Neural progenitor cell (in vitro differentiated cells): Measurements from ENCODE around the gene PLEKHA6. TPM values are rescaled to one million over a fixed set of nuclear protein-coding genes. Genes with fewer than 3 reads are reported as not detected.

Source experiments
- DNase-seq: peaks from one replicate; pipeline ENCODE4 v3.0.0-alpha.2; 2016; ENCODE audit warnings: low spot score
- H2AFZ ChIP-seq: fragments of 200-600 bp; sonication (generic); replicated peaks from 2 replicates; pipeline ENCODE4 v1.6.1; 2016; ENCODE audit warnings: antibody characterized with exemption
- H3F3A ChIP-seq: fragments of 200-600 bp; sonication (generic); 2 replicates; pipeline ENCODE4 v1.6.1; 2016; ENCODE audit warnings: antibody characterized with exemption, low read depth
- H3K27ac ChIP-seq: fragments of 200-600 bp; sonication (generic); 2 replicates; pipeline ENCODE4 v1.5.1; 2016; ENCODE audit warnings: mild to moderate bottlenecking
- H3K27me3 ChIP-seq: fragments of 200-600 bp; sonication (generic); 2 replicates; pipeline ENCODE4 v1.6.1; 2016; ENCODE audit warnings: mild to moderate bottlenecking, moderate library complexity
- H3K36me3 ChIP-seq: fragments of 200-600 bp; sonication (generic); 2 replicates; pipeline ENCODE4 v1.5.1; 2016
- H3K4me1 ChIP-seq: fragments of 200-600 bp; sonication (generic); 2 replicates; pipeline ENCODE4 v1.6.1; 2016; ENCODE audit warnings: mixed run types
- H3K4me2 ChIP-seq: fragments of 200-600 bp; sonication (generic); 2 replicates; pipeline ENCODE4 v1.6.1; 2016
- H3K4me3 ChIP-seq: fragments of 200-600 bp; sonication (generic); 2 replicates; pipeline ENCODE4 v1.5.1; 2016
- H3K79me2 ChIP-seq: fragments of 200-600 bp; sonication (generic); 2 replicates; pipeline ENCODE4 v1.6.1; 2016; ENCODE audit warnings: low read depth
- H3K9ac ChIP-seq: fragments of 200-600 bp; sonication (generic); 2 replicates; pipeline ENCODE4 v1.6.1; 2016
- H3K9me3 ChIP-seq: fragments of 200-600 bp; sonication (generic); 2 replicates; pipeline ENCODE4 v1.5.1; 2016; ENCODE audit warnings: low read depth
- H4K20me1 ChIP-seq: fragments of 200-600 bp; sonication (generic); 2 replicates; pipeline ENCODE4 v1.6.1; 2016; ENCODE audit warnings: low read depth
- H3K27ac Mint-ChIP-seq: 3 replicates; pipeline ENCODE4 v1.8.0; 2021; ENCODE audit warnings: mixed read lengths
- H3K27me3 Mint-ChIP-seq: 2 replicates; pipeline ENCODE4 v1.8.0; 2022; ENCODE audit warnings: low read depth, mild to moderate bottlenecking, inconsistent platforms, moderate library complexity, mixed read lengths; ENCODE audit not compliant: insufficient read depth
- H3K36me3 Mint-ChIP-seq: 3 replicates; pipeline ENCODE4 v1.8.0; 2021; ENCODE audit warnings: mixed read lengths
- H3K4me1 Mint-ChIP-seq: 3 replicates; pipeline ENCODE4 v1.8.0; 2021; ENCODE audit warnings: mixed read lengths
- H3K4me3 Mint-ChIP-seq: 3 replicates; pipeline ENCODE4 v1.8.0; 2021; ENCODE audit warnings: mild to moderate bottlenecking, moderate library complexity, mixed read lengths
- H3K9me3 Mint-ChIP-seq: 3 replicates; pipeline ENCODE4 v1.8.0; 2020; ENCODE audit warnings: mixed read lengths
- EZH2 ChIP-seq: fragments of 200-600 bp; sonication (generic); IDR thresholded peaks from 2 replicates; pipeline ENCODE4 v1.6.1; 2017; ENCODE audit warnings: antibody characterized with exemption, mild to moderate bottlenecking, moderate library complexity
- EZH2phosphoT487 ChIP-seq: fragments of 200-600 bp; sonication (generic); IDR thresholded peaks from 2 replicates; pipeline ENCODE4 v1.6.1; 2017; ENCODE audit warnings: antibody characterized with exemption
- total RNA-seq: library from RNA; depleted of rRNA; stranded (reverse); fragments of >200 nt; gene quantifications from 2 replicates; pipeline ENCODE4 v1.2.3, GENCODE V29; 2015; ENCODE audit warnings: low replicate concordance
- TF ChIP-seq, protein P1 (sequence below): fragments of 200-600 bp; sonication (generic); IDR thresholded peaks from 2 replicates; pipeline ENCODE4 v1.5.1; 2017; ENCODE audit warnings: antibody characterized with exemption, mild to moderate bottlenecking

Gene PLEKHA6
- total RNA-seq, 1 donor from 2014 or later, result 0.58 TPM

DNA sequence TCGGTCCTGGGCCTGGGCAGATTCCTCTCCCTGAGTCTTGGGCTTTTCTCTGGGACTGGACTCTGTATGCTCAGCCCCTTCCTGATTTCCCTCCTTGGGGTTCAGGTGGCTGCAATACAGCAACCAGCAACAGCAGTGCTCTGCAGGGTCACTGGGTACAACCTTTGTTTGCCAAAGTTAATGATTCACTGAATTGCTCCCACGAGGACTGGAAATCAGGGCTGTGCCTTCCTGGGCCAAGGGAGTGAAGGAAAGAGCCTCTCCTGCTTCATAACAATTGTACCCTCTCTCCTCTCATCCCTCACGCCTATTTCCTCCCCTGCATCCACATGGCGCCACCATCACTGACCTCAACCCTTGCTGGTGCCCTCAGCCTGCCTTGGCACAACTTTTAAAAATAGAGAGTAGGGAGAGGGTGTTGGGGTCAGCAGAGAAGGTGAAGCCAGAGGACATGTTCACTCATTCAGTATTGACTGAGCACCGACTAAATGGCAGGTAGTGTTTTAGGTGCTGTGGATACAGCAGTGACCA is 93.2 kb downstream of the PLEKHA6 start:
- H3K27ac ChIP-seq, result no peak overlapping the region
- no peak overlapping the region for H3K27ac Mint-ChIP-seq

DNA sequence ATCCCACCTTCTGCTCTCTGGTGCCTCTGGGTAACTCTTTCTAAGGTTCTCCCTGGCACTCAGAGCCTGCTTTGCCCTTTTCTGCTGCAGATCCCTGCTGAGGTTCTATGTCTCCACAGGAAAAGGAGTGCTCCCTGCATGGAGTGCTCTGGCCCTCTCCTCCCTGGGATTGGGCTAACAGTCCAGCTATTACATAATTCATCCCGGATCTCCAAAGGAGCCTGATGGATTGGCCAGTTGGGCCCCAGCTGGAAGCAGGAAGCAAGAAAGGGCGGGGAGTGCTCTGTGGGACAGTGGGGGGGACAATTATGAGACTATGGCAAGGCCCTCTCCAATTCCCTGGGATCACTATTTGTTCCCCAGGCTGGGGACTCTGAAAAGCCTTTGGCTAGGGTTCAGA is 94.1 kb downstream of the PLEKHA6 start:
- Mint-ChIP-seq H3K4me1 (peaks cover 29% of the 10 kb centered on the region), H3K36me3 (peaks cover 27% of the 10 kb centered on the region), H3K27me3 (no peaks in the 10 kb centered on the region), H3K9me3 (no peaks in the 10 kb centered on the region), H3K27ac (no peak overlapping the region), H3K4me3 (no peak overlapping the region)
- H3K79me2 ChIP-seq, result no peaks in the 10 kb centered on the region
- no peaks in the 10 kb centered on the region for H4K20me1 ChIP-seq
- H3K27me3 ChIP-seq, result no peaks in the 10 kb centered on the region
- no peaks in the 10 kb centered on the region for H3K9me3 ChIP-seq
- H3K36me3 ChIP-seq, result no peaks in the 10 kb centered on the region
- no peak overlapping the region for H3K4me3 ChIP-seq
- no peak overlapping the region for H3K4me2 ChIP-seq
- H3F3A ChIP-seq, result no peaks in the 10 kb centered on the region
- H3K27ac ChIP-seq, result no peak overlapping the region
- H3K9ac ChIP-seq, result no peak overlapping the region
- TF ChIP-seq EZH2phosphoT487 (no peak), EZH2 (no peak)
- TF ChIP-seq, protein P1, sequence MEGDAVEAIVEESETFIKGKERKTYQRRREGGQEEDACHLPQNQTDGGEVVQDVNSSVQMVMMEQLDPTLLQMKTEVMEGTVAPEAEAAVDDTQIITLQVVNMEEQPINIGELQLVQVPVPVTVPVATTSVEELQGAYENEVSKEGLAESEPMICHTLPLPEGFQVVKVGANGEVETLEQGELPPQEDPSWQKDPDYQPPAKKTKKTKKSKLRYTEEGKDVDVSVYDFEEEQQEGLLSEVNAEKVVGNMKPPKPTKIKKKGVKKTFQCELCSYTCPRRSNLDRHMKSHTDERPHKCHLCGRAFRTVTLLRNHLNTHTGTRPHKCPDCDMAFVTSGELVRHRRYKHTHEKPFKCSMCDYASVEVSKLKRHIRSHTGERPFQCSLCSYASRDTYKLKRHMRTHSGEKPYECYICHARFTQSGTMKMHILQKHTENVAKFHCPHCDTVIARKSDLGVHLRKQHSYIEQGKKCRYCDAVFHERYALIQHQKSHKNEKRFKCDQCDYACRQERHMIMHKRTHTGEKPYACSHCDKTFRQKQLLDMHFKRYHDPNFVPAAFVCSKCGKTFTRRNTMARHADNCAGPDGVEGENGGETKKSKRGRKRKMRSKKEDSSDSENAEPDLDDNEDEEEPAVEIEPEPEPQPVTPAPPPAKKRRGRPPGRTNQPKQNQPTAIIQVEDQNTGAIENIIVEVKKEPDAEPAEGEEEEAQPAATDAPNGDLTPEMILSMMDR, result no peak
- no peak overlapping the region for H2AFZ ChIP-seq
- peaks cover 10% of the 10 kb centered on the region for H3K4me1 ChIP-seq
- no peak for DNase-seq

More for the DNA sequence above, 93.2 kb downstream of the PLEKHA6 start:
- H3K9me3 Mint-ChIP-seq, result no peaks in the 10 kb centered on the region
- H3K27me3 Mint-ChIP-seq, result no peaks in the 10 kb centered on the region
- Histone ChIP-seq H3K4me3 (no peak overlapping the region), H3K9ac (no peak overlapping the region), H3K36me3 (no peaks in the 10 kb centered on the region), H3K79me2 (no peaks in the 10 kb centered on the region), H3K4me1 (peaks cover 10% of the 10 kb centered on the region), H2AFZ (no peak overlapping the region), H3K27me3 (no peaks in the 10 kb centered on the region), H3K9me3 (no peaks in the 10 kb centered on the region), H3F3A (no peaks in the 10 kb centered on the region), H4K20me1 (no peaks in the 10 kb centered on the region), H3K4me2 (no peak overlapping the region)
- DNase-seq, result no peak
- peaks cover 29% of the 10 kb centered on the region for H3K4me1 Mint-ChIP-seq
- H3K4me3 Mint-ChIP-seq, result no peak overlapping the region
- TF ChIP-seq EZH2phosphoT487, result no peak
- TF ChIP-seq EZH2, result no peak
- TF ChIP-seq, protein P1, result no peak
- peaks cover 27% of the 10 kb centered on the region for H3K36me3 Mint-ChIP-seq

DNA sequence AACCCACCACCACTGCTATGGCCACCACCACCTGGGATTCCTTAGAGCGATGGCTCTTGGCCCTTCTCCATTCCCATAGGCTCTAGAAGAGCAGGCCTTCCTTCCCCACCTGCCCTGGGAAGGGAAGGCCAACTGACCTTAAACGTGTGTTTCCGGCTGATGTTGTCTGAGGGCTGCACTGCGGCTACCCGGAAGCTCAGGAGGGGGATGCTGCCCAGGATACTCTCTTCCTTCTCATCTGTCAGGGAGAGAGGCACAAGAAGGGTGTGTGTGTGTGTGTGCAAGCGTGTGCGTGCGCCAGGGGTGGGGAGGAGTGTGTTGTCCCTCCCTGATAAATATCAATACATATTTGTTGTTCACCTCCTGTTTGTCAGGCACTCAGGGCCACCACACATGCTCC is 94.9 kb downstream of the PLEKHA6 start:
- Histone ChIP-seq H3K9ac (no peak overlapping the region), H3K9me3 (no peaks in the 10 kb centered on the region), H3F3A (no peaks in the 10 kb centered on the region), H3K36me3 (no peaks in the 10 kb centered on the region), H3K27ac (no peak overlapping the region), H3K79me2 (no peaks in the 10 kb centered on the region), H4K20me1 (no peaks in the 10 kb centered on the region), H3K4me1 (peaks cover 10% of the 10 kb centered on the region), H3K27me3 (no peaks in the 10 kb centered on the region), H2AFZ (no peak overlapping the region), H3K4me2 (no peak overlapping the region), H3K4me3 (no peak overlapping the region)
- Mint-ChIP-seq H3K27me3 (no peaks in the 10 kb centered on the region), H3K9me3 (no peaks in the 10 kb centered on the region), H3K27ac (peak overlapping the region; percentile 9), H3K4me1 (peaks cover 36% of the 10 kb centered on the region), H3K36me3 (peaks cover 36% of the 10 kb centered on the region), H3K4me3 (no peak overlapping the region)
- no peak for DNase-seq
- no peak for TF ChIP-seq EZH2phosphoT487

DNA sequence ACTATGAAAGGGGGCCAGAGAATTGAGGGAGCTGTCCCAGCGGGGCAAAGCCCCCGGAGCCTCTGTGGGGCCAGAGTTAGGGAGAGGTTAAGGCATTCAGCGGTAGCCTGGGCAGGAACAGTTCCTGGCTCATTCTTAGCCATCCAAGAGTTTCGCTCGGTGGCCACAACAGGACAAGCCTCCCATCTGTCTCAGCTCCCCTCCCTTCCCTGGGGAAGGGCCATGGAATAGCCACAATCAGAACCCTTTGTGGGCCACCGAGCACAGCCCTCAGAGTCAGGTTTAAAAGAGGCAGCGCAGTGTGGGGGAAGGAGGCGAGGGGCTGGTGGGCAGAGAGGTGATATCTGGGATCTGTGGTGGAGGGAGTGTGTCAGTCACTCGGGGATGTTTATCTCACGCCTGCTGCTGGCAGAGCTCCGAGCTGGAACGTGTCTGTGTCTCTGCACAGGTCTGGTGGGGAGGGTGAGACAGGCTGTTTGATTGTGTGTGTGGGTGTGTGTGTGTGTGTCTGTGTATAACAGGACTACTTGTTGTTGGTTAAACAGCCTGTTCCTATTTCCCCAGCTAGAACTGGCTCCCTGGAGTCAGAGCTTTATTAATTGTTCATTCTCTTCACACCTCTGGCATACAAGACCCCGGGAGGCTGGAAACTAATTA is 96.3 kb downstream of the PLEKHA6 start:
- TF ChIP-seq EZH2 (no peak), EZH2phosphoT487 (no peak)
- TF ChIP-seq, protein P1, result no peak
- no peak overlapping the region for H3K27ac ChIP-seq
- H3K4me3 Mint-ChIP-seq, result no peak overlapping the region
- H3K79me2 ChIP-seq, result no peaks in the 10 kb centered on the region
- peak overlapping the region; percentile 96 for H3K27ac Mint-ChIP-seq
- H3K36me3 Mint-ChIP-seq, result peaks cover 34% of the 10 kb centered on the region
- H3K27me3 ChIP-seq, result no peaks in the 10 kb centered on the region
- no peaks in the 10 kb centered on the region for H3F3A ChIP-seq
- H3K4me3 ChIP-seq, result no peak overlapping the region
- H3K9me3 ChIP-seq, result no peaks in the 10 kb centered on the region
- DNase-seq, result no peak
- H3K27me3 Mint-ChIP-seq, result no peaks in the 10 kb centered on the region
- peaks cover 41% of the 10 kb centered on the region for H3K4me1 Mint-ChIP-seq
- no peaks in the 10 kb centered on the region for H4K20me1 ChIP-seq
- H3K9ac ChIP-seq, result no peak overlapping the region
- H3K9me3 Mint-ChIP-seq, result no peaks in the 10 kb centered on the region
- no peak overlapping the region for H3K4me2 ChIP-seq
- no peaks in the 10 kb centered on the region for H3K36me3 ChIP-seq
- no peak overlapping the region for H2AFZ ChIP-seq
- H3K4me1 ChIP-seq, result peaks cover 10% of the 10 kb centered on the region
